Measurements from ENCODE around the gene CHSY1.

CHSY1 gene

GRCh38 chr15:101158166-101159095 lies 93.4 kb downstream of the CHSY1 start:
- no peak for DNase-seq (ENCODE audit: low read depth)
- TF ChIP-seq, protein P1, sequence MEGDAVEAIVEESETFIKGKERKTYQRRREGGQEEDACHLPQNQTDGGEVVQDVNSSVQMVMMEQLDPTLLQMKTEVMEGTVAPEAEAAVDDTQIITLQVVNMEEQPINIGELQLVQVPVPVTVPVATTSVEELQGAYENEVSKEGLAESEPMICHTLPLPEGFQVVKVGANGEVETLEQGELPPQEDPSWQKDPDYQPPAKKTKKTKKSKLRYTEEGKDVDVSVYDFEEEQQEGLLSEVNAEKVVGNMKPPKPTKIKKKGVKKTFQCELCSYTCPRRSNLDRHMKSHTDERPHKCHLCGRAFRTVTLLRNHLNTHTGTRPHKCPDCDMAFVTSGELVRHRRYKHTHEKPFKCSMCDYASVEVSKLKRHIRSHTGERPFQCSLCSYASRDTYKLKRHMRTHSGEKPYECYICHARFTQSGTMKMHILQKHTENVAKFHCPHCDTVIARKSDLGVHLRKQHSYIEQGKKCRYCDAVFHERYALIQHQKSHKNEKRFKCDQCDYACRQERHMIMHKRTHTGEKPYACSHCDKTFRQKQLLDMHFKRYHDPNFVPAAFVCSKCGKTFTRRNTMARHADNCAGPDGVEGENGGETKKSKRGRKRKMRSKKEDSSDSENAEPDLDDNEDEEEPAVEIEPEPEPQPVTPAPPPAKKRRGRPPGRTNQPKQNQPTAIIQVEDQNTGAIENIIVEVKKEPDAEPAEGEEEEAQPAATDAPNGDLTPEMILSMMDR (IDR thresholded peaks at IDR 0.05; ENCODE audit: low read depth, low read length, missing control alignments): no peak
- in situ Hi-C loops (cut with HindIII; ENCODE audit: low sequenced_read_pairs): loop anchor here (5.0 kb wide), 2 partner anchors 46 to 49 kb away; no protein-coding TSS in a partner anchor
- no peak overlapping the region for H3K4me3 ChIP-seq (ENCODE audit: low read depth, low read length)

GRCh38 chr15:101157721-101158120 lies 94.1 kb downstream of the CHSY1 start:
- DNase-seq (ENCODE audit: low read depth): no peak
- TF ChIP-seq, protein P1 (IDR thresholded peaks at IDR 0.05; ENCODE audit: low read depth, low read length, missing control alignments): no peak
- in situ Hi-C loops (cut with HindIII; ENCODE audit: low sequenced_read_pairs): loop anchor here (5.0 kb wide), 2 partner anchors 45 to 50 kb away; no protein-coding TSS in a partner anchor

DNA sequence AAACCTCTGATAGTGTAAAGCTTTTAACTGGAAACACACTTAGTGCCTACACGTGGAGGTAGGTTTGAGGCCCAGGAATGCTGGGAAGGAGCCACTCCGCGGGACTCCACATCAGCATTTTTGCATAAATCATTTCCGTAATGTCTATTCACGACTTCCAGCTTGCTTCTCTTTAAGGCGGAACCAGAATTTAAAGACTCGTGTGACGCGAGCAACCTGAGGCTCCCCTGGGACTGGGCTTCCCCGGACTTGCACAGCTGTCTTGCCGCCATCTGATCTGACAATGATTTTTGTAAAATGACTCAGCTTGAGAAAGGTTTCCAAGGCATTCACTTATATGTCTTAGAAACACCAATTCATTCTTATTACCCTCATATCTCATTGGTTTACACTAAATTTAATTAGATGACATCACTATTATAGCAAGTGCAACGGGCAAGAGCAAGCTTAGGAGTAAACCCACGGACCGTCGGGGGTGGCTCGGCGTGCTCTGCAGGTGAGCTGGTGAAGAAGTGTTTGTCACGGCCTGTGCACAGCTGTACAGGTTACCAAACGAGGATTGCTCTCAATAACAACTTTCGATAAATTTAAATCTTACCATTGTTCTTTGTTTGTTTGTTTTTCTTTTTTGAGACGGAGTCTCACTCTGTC lies 95.2 kb downstream of the CHSY1 start:
- TF ChIP-seq, protein P1 (IDR thresholded peaks at IDR 0.05; ENCODE audit: low read depth, low read length, missing control alignments): no peak
- in situ Hi-C loops (cut with HindIII; ENCODE audit: low sequenced_read_pairs): loop anchor here (5.0 kb wide), 2 partner anchors 44 to 51 kb away; no protein-coding TSS in a partner anchor
- DNase-seq (ENCODE audit: low read depth): no peak
- no peak overlapping the region for H3K4me3 ChIP-seq (ENCODE audit: low read depth, low read length)

More at GRCh38 chr15:101157721-101158120, 94.1 kb downstream of the CHSY1 start:
- H3K4me3 ChIP-seq (ENCODE audit: low read depth, low read length): no peak overlapping the region

DNA sequence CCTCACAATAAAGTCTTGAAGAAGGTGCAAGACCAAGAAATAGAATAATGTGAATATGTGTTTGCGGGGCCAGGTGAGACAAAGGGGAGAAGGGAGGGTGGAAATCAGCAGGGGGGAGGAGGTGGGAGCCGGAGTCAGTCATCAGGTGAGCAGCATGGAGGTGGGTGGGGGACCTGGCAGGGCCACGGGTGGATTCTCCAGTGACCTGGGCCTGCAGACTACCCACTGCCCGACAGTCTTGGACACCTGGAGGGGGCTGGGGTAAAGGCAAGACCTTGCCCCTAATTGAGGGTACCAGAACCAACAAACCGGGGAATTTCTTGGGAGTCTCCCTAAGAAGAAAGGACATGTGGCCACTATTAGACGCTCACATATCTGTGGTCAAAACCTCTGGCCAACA lies 95.8 kb downstream of the CHSY1 start:
- H3K4me3 ChIP-seq (ENCODE audit: low read depth, low read length): no peak overlapping the region
- in situ Hi-C loops (cut with HindIII; ENCODE audit: low sequenced_read_pairs): loop anchor here (5.0 kb wide), 2 partner anchors 44 to 51 kb away; no protein-coding TSS in a partner anchor
- no peak for DNase-seq (ENCODE audit: low read depth)
- TF ChIP-seq, protein P1 (IDR thresholded peaks at IDR 0.05; ENCODE audit: low read depth, low read length, missing control alignments): no peak

- no peak overlapping the region for H3K4me3 ChIP-seq (ENCODE audit: low read depth, low read length)
- no peak for DNase-seq (ENCODE audit: low read depth)
- TF ChIP-seq, protein P1 (IDR thresholded peaks at IDR 0.05; ENCODE audit: low read depth, low read length, missing control alignments): no peak
- in situ Hi-C loops (cut with HindIII; ENCODE audit: low sequenced_read_pairs): no loop called here
These were observed 97.8 kb downstream of the CHSY1 start for GRCh38 chr15:101153801-101154656.

GRCh38 chr15:101152914-101153313 lies 98.9 kb downstream of the CHSY1 start:
- no peak overlapping the region for H3K4me3 ChIP-seq (ENCODE audit: low read depth, low read length)
- DNase-seq (ENCODE audit: low read depth): no peak
- TF ChIP-seq, protein P1 (IDR thresholded peaks at IDR 0.05; ENCODE audit: low read depth, low read length, missing control alignments): peak; percentile 55
- in situ Hi-C loops (cut with HindIII; ENCODE audit: low sequenced_read_pairs): no loop called here

Measured in astrocyte of the cerebellum (primary cell).